H1 (cell line): Measurements from ENCODE around the gene AOPEP.

Experiments used
- CHD2 ChIP-seq: IDR thresholded peaks from 2 replicates; pipeline ENCODE4 v1.6.1; 2012; ENCODE audit warnings: low read length, improper control_type of control experiment
- CTCF ChIP-seq, 3 experiments: IDR thresholded peaks; 1 replicate in 2 of 3; 2 replicates in 1 of 3; pipeline versions ENCODE4 v1.5.1 to v1.6.1; 2011; ENCODE audit warnings: low read length in 3 of 3, mild to moderate bottlenecking in 3 of 3, inconsistent platforms in 2 of 3, low read depth in 1 of 3, moderate library complexity in 1 of 3; ENCODE audit not compliant: insufficient read depth in 1 of 3; ENCODE audit errors: control extremely low read depth in 1 of 3
- EP300 ChIP-seq, 2 experiments: IDR thresholded peaks; 1 replicate in 1 of 2; 2 replicates in 1 of 2; pipeline ENCODE4 v1.6.1; 2011 to 2012; ENCODE audit warnings: low read depth in 2 of 2, low read length in 2 of 2, mild to moderate bottlenecking in 2 of 2, borderline replicate concordance in 1 of 2, inconsistent platforms in 1 of 2, moderate library complexity in 1 of 2
- FOSL1 ChIP-seq: IDR thresholded peaks from 2 replicates; pipeline ENCODE4 v1.6.1; 2011; ENCODE audit warnings: mild to moderate bottlenecking, low read depth, low read length, moderate library complexity; ENCODE audit not compliant: insufficient read depth
- GABPA ChIP-seq: IDR thresholded peaks from 2 replicates; pipeline ENCODE4 v1.6.1; 2011; ENCODE audit warnings: mild to moderate bottlenecking, low read length, moderate library complexity, borderline replicate concordance; ENCODE audit not compliant: insufficient read depth
- KDM5A ChIP-seq: fragments of 200-600 bp; IDR thresholded peaks from 2 replicates; pipeline ENCODE4 v1.7.1; 2012; ENCODE audit warnings: mild to moderate bottlenecking, low read length, inconsistent platforms, mixed read lengths
- MAX ChIP-seq: IDR thresholded peaks from 2 replicates; pipeline ENCODE4 v1.6.1; 2012; ENCODE audit warnings: inconsistent platforms
- POLR2A ChIP-seq, 2 experiments: IDR thresholded peaks; 1 replicate in 1 of 2; 2 replicates in 1 of 2; pipeline ENCODE4 v1.6.1; 2011; ENCODE audit warnings: low read depth in 2 of 2, low read length in 2 of 2, mild to moderate bottlenecking in 2 of 2; ENCODE audit errors: control extremely low read depth in 1 of 2
- POLR2AphosphoS5 ChIP-seq: IDR thresholded peaks from 2 replicates; pipeline ENCODE4 v1.6.1; 2011; ENCODE audit warnings: low read depth, low read length
- RAD21 ChIP-seq, 2 experiments: IDR thresholded peaks in 1 of 2; conservative IDR thresholded peaks in 1 of 2; 2 replicates each; pipeline ENCODE4 v1.6.1; 2011; ENCODE audit warnings: low read depth in 2 of 2, low read length in 2 of 2, improper control_type of control experiment in 1 of 2, inconsistent platforms in 1 of 2, mild to moderate bottlenecking in 1 of 2, moderate library complexity in 1 of 2
- SP1 ChIP-seq: IDR thresholded peaks from 2 replicates; pipeline ENCODE4 v1.6.1; 2011; ENCODE audit warnings: low read depth, low read length
- SP2 ChIP-seq: IDR thresholded peaks from 2 replicates; pipeline ENCODE4 v1.6.1; 2012; ENCODE audit warnings: mild to moderate bottlenecking, low read length, inconsistent platforms

GRCh38 chr9:94931740-94932139 is 205.2 kb downstream of the AOPEP start:
- TF ChIP-seq POLR2AphosphoS5, result no peak
- TF ChIP-seq RAD21 (IDR thresholded peaks at IDR 0.05 in 1 of 2, conservative IDR thresholded peaks at IDR 0.05 in 1 of 2; ENCODE audit: low read depth in 2 of 2, low read length in 2 of 2), result no peak
- TF ChIP-seq GABPA, result no peak
- no peak for TF ChIP-seq POLR2A (IDR thresholded peaks at IDR 0.05; ENCODE audit: control extremely low read depth in 1 of 2, low read depth in 2 of 2, low read length in 2 of 2)
- no peak for TF ChIP-seq SP1
- no peak for TF ChIP-seq MAX
- TF ChIP-seq EP300 (IDR thresholded peaks at IDR 0.05; ENCODE audit: borderline replicate concordance in 1 of 2, low read depth in 2 of 2, low read length in 2 of 2), result no peak
- TF ChIP-seq CTCF (IDR thresholded peaks at IDR 0.05; ENCODE audit: control extremely low read depth in 1 of 3, insufficient read depth in 1 of 3, low read depth in 1 of 3, low read length in 3 of 3), result no peak
- no peak for TF ChIP-seq FOSL1
- TF ChIP-seq KDM5A, result no peak
- TF ChIP-seq SP2, result no peak
- no peak for TF ChIP-seq CHD2
